Activated B cell treated with CpG ODN at 0.5 μM for 24 hours (primary cell): ENCODE results near the gene SLC26A4. TPM values are rescaled to one million over a fixed set of nuclear protein-coding genes. Genes with fewer than 3 reads are reported as not detected.

Source experiments
- ATAC-seq: fragments of 200-7000 bp; cut with Tn5 transposase; one replicate; pipeline ENCODE4 v1.10.0; 2021; ENCODE audit warnings: low read depth, mild to moderate bottlenecking, moderate library complexity
- CTCF ChIA-PET: fragments of 350-600 bp; sonication (Branson Sonifier 250); formaldehyde crosslinking; loops from one replicate; lab custom pipeline; 2021; ENCODE audit warnings: antibody characterized with exemption; lab: Charles Lee
- POLR2A ChIA-PET: fragments of 350-600 bp; sonication (Branson Sonifier 250); formaldehyde crosslinking; loops from one replicate; lab custom pipeline; 2021; ENCODE audit warnings: antibody characterized with exemption; lab: Charles Lee
- DNase-seq: peaks from one replicate; pipeline ENCODE4 v3.0.0; 2022
- H3K27ac Mint-ChIP-seq: one replicate; pipeline ENCODE4 v1.8.0; 2020; ENCODE audit warnings: mixed read lengths
- H3K27me3 Mint-ChIP-seq: one replicate; pipeline ENCODE4 v1.8.0; 2021; ENCODE audit warnings: mixed read lengths
- H3K36me3 Mint-ChIP-seq: one replicate; pipeline ENCODE4 v1.8.0; 2021; ENCODE audit warnings: low read depth, mixed read lengths
- H3K4me1 Mint-ChIP-seq: one replicate; pipeline ENCODE4 v1.8.0; 2021; ENCODE audit warnings: mixed read lengths
- H3K4me3 Mint-ChIP-seq: one replicate; pipeline ENCODE4 v1.8.0; 2020; ENCODE audit warnings: mild to moderate bottlenecking, mixed read lengths
- H3K9me3 Mint-ChIP-seq: one replicate; pipeline ENCODE4 v1.8.0; 2020; ENCODE audit warnings: mixed read lengths
- intact Hi-C: fragments of 100-400 bp; cut with micrococcal nuclease; formaldehyde crosslinking; loops from one replicate; pipeline ENCODE4 v1.15.1; 2024
- total RNA-seq: library from RNA; stranded (reverse); gene quantifications from 2 replicates; pipeline ENCODE4 v1.2.3, GENCODE V29; 2022
- TF ChIP-seq, protein P1 (sequence below): fragments of 200-600 bp; IDR thresholded peaks from one replicate; pipeline ENCODE4 v1.8.0; 2022; ENCODE audit warnings: antibody characterized with exemption, mild to moderate bottlenecking

SLC26A4 gene
- total RNA-seq, 1 donor from 2014 or later: 0.13 TPM

DNA sequence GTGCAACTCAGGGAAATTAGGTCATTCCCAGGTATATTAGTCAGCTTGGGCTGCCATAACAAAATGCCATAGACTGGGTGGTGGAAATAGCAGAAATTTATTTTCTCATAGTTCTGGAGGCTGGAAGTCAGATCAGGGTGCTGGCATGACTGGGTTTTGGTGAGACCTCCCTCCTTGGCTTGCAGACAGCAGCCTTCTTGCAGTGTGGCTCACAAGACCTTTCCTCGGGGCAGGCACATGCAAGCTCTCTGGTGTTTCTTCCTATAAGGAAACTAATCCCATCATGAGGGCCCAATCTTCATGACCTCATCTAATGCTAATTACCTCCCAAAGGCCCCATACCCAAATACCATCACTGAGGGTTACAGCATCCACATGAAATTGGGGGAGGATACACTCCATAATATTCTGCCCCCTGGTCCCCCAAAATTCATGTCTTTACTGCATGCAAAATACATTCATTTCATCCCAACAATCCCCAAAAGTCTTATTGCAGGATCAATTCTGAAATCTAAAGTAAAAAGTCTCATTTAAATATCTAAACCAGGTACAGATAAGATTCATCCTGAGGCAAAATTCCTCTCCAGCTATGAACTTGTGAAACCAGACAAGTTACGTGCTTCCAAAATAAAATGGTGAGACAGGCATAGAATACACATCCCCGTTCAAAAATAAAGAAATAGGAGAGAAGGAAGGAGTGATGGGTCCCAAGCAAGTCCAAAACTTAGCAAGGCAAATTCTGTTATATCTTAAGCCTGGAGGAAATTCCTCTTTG, 65.9 kb downstream of the SLC26A4 start:
- no peaks in the 10 kb centered on the region for H3K36me3 Mint-ChIP-seq
- peaks cover 16% of the 10 kb centered on the region for H3K27me3 Mint-ChIP-seq
- no peak overlapping the region for H3K27ac Mint-ChIP-seq
- no peaks in the 10 kb centered on the region for H3K9me3 Mint-ChIP-seq
- ATAC-seq: no peak
- H3K4me3 Mint-ChIP-seq: no peak overlapping the region
- intact Hi-C loops: loop anchor here (10.0 kb wide), 2 partner anchors 522 to 782 kb away; no protein-coding TSS in a partner anchor
- H3K4me1 Mint-ChIP-seq: no peaks in the 10 kb centered on the region
- ChIA-PET CTCF (interaction anchor here (0.6 to 7.5 kb wide), 4 partner anchors 17 to 579 kb away, joined by 3 to 93 read pairs (median 4); partner anchors contain the start of gene CBLL1), POLR2A (no interaction called here)
- TF ChIP-seq, protein P1, sequence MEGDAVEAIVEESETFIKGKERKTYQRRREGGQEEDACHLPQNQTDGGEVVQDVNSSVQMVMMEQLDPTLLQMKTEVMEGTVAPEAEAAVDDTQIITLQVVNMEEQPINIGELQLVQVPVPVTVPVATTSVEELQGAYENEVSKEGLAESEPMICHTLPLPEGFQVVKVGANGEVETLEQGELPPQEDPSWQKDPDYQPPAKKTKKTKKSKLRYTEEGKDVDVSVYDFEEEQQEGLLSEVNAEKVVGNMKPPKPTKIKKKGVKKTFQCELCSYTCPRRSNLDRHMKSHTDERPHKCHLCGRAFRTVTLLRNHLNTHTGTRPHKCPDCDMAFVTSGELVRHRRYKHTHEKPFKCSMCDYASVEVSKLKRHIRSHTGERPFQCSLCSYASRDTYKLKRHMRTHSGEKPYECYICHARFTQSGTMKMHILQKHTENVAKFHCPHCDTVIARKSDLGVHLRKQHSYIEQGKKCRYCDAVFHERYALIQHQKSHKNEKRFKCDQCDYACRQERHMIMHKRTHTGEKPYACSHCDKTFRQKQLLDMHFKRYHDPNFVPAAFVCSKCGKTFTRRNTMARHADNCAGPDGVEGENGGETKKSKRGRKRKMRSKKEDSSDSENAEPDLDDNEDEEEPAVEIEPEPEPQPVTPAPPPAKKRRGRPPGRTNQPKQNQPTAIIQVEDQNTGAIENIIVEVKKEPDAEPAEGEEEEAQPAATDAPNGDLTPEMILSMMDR: no peak
- no peak for DNase-seq

DNA sequence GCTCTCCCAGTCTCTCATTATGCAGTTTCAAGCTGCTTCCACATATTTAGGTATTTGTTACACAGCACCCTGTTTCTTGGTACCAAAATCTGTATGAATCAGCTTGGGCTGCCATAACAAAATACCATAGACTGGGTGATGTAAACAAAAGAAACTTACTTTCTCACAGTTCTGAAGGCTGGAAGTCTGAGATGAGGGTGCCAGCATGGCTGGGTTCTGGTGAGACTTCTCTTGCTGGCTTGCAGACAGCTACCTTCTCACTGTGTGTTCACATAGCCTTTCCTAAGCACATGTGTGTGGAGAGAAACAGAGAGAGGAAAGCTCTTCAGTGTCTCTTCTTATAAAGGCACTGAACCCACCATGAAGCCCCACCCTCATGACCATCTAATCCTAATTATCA, 67.6 kb downstream of the SLC26A4 start:
- POLR2A ChIA-PET: no interaction called here
- Mint-ChIP-seq H3K27me3 (peaks cover 16% of the 10 kb centered on the region), H3K27ac (no peak overlapping the region), H3K9me3 (no peaks in the 10 kb centered on the region), H3K4me3 (no peak overlapping the region), H3K36me3 (no peaks in the 10 kb centered on the region), H3K4me1 (no peaks in the 10 kb centered on the region)
- CTCF ChIA-PET: interaction anchor here (1.1 to 7.5 kb wide), 3 partner anchors 15 to 291 kb away, joined by 3 to 93 read pairs (median 4); partner anchors contain the start of gene CBLL1
- no peak for ATAC-seq
- intact Hi-C loops: loop anchor here (10.0 kb wide), 2 partner anchors 523 to 783 kb away; no protein-coding TSS in a partner anchor
- TF ChIP-seq, protein P1: no peak
- no peak for DNase-seq

DNA sequence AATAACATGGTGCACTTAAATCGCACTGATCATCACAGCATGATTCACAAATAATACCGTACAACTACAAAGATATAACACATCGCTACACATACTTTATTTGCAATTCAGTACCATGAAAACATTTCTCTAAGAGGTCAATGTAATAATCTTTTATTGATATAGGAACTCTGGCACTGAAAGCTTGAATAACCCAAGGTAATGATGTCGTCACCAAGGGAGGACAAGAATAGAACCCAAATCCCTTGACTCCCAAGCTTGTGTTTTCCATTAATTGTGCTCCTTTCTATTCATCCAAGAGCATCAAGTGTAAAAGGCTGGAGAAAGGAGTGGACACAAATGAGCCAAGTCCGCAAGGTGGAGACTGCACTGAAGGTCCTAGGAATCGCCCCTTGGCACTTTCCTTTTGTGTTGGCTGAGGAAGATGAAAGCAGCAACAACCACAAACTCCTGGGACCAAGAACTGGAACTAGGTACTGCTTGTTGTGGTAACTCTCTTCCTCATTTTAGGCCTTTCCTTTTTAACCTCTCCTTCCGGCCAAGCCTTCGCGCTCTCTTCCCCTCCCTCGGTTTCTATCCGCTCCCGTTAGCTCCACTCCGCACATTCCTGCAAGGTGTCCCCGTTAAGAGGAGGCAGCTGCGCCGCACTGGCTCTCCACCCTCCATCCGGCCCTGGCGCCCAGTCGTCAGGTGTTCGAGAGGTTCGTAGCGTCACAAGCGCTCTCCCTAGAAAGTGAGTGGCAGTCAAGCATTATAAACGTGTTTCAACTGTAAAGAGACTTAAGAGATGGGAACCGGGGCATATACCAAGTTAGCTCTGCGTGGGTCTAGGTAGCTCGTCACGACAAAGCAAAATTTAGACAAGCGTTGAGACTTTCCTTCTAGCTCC, 82.3 kb downstream of the SLC26A4 start:
- H3K27ac Mint-ChIP-seq: peak overlapping the region; percentile 99
- no peaks in the 10 kb centered on the region for H3K27me3 Mint-ChIP-seq
- DNase-seq (peak; percentile 64), ATAC-seq (peak; percentile 26)
- H3K36me3 Mint-ChIP-seq: peaks cover 22% of the 10 kb centered on the region
- ChIA-PET CTCF (interaction anchor here (0.6 to 1.7 kb wide), 8 partner anchors 16 to 575 kb away, joined by 3 to 7 read pairs (median 3); no protein-coding TSS in a partner anchor), POLR2A (interaction anchor here (0.6 to 3.0 kb wide), 23 partner anchors 10 to 1681 kb away, joined by 3 to 45 read pairs (median 4); partner anchors contain the start of genes BCAP29, COG5, DLD and DUS4L)
- H3K4me1 Mint-ChIP-seq: peaks cover 49% of the 10 kb centered on the region
- intact Hi-C loops: loop anchor here (1.0 to 5.0 kb wide), 13 partner anchors 82 to 1082 kb away; partner anchors contain the start of genes BCAP29, CCDC71L, COG5 and DLD
- H3K9me3 Mint-ChIP-seq: no peaks in the 10 kb centered on the region
- TF ChIP-seq, protein P1: no peak
- H3K4me3 Mint-ChIP-seq: peak overlapping the region; percentile 96

DNA sequence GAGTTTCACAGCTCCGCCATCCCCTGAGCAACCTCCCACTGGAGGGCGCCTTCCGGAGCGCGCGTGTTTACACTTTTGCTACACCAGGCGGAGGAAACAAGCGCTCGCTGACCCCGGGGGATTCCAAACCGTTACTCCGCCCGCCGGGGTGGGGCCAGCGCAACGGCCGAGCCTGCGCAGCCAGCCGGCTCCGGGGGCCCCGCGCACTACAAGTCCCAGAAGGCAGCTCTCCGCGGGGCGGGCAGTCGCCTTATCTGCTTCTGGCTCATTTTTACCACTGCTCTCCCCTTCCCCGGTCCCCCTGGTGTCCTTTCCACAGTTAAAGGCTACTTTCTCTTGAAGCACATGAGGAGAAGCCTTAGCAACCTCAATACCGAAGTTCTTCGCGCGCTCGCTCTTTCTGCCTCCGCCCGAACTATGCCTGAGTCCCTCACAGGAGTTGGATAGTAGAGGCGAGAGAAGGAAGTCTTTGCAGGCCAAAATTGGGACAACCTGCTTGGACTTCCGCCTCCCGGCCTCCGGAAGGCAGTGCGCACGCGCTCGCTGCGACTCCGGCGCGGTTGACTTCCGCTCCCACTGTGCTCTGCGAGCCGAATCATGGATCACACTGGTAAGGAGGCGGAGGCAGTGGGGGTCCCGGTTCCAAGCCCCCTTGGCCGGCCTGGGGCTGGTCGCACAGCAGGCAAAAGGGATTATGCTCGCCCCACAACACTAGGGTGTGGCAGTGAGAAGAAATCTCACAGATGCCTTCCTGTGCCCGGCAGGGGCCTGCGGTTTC, 83.1 kb downstream of the SLC26A4 start, which contains the start of gene CBLL1:
Gene CBLL1 (plus strand): TSS at position 576 of the 778 bp plus-strand sequence. CDS start 22 bp downstream, at position 598.
- intact Hi-C loops: loop anchor here (1.0 to 5.0 kb wide), 13 partner anchors 83 to 1082 kb away; partner anchors contain the start of genes BCAP29, CCDC71L, COG5 and DLD
- H3K4me3 Mint-ChIP-seq: peak within 1 kb of the TSS; percentile 96

More for the DNA sequence above, 83.1 kb downstream of the SLC26A4 start, which contains the start of gene CBLL1:
- ATAC-seq (peak; percentile 89), DNase-seq (peak; percentile 97)
- H3K4me1 Mint-ChIP-seq: peaks cover 53% of the 10 kb centered on the region
- no peaks in the 10 kb centered on the region for H3K9me3 Mint-ChIP-seq
- TF ChIP-seq, protein P1: no peak
- H3K36me3 Mint-ChIP-seq: peaks cover 26% of the 10 kb centered on the region
- peak within 1 kb of the TSS; percentile 99 for H3K27ac Mint-ChIP-seq
- POLR2A ChIA-PET: interaction anchor here (0.5 to 3.0 kb wide), 24 partner anchors 9 to 1682 kb away, joined by 3 to 45 read pairs (median 4); partner anchors contain the start of genes BCAP29, COG5, DLD and DUS4L
- CTCF ChIA-PET: interaction anchor here (0.6 to 1.7 kb wide), 9 partner anchors 16 to 576 kb away, joined by 3 to 7 read pairs (median 3); no protein-coding TSS in a partner anchor
- H3K27me3 Mint-ChIP-seq: no peaks in the 10 kb centered on the region
